GM23338 (cell line): ENCODE measurements around the gene DOK7. TPM values are rescaled to one million over a fixed set of nuclear protein-coding genes. Genes with fewer than 3 reads are reported as not detected.

ENCODE experiments used
- ATAC-seq: fragments of 200-7000 bp; cut with Tn5 transposase; 3 replicates; pipeline ENCODE4 v1.9.1; 2020
- DNase-seq: peaks from one replicate; pipeline ENCODE4 v3.0.0-alpha.2; 2015; ENCODE audit warnings: low spot score
- H2AFZ ChIP-seq: fragments of 200-600 bp; sonication (generic); 2 replicates; pipeline ENCODE4 v1.8.0; 2016; ENCODE audit warnings: antibody characterized with exemption, mild to moderate bottlenecking, moderate library complexity
- H3F3A ChIP-seq: fragments of 200-600 bp; sonication (generic); replicated peaks from 2 replicates; pipeline ENCODE4 v1.8.0; 2017; ENCODE audit warnings: antibody characterized with exemption, mixed run types, low read depth
- H3K27ac ChIP-seq: fragments of 200-600 bp; sonication (generic); 2 replicates; pipeline ENCODE4 v1.6.1; 2016; ENCODE audit warnings: low read depth
- H3K27me3 ChIP-seq: fragments of 200-600 bp; sonication (generic); 2 replicates; pipeline ENCODE4 v1.8.0; 2016; ENCODE audit warnings: mild to moderate bottlenecking, mixed run types, moderate library complexity; ENCODE audit not compliant: insufficient read depth
- H3K36me3 ChIP-seq: fragments of 200-600 bp; sonication (generic); 2 replicates; pipeline ENCODE4 v1.8.0; 2016; ENCODE audit warnings: mild to moderate bottlenecking; ENCODE audit not compliant: insufficient read depth
- H3K4me1 ChIP-seq: fragments of 200-600 bp; sonication (generic); 2 replicates; pipeline ENCODE4 v1.8.0; 2016; ENCODE audit warnings: mild to moderate bottlenecking, moderate library complexity; ENCODE audit not compliant: insufficient read depth
- H3K4me2 ChIP-seq: fragments of 200-600 bp; sonication (generic); 2 replicates; pipeline ENCODE4 v1.7.1; 2017; ENCODE audit warnings: mixed run types
- H3K4me3 ChIP-seq: fragments of 200-600 bp; sonication (generic); 2 replicates; pipeline ENCODE4 v1.6.1; 2016; ENCODE audit warnings: mixed run types
- H3K79me2 ChIP-seq: fragments of 200-600 bp; sonication (generic); replicated peaks from 2 replicates; pipeline ENCODE4 v1.8.0; 2017; ENCODE audit warnings: mild to moderate bottlenecking; ENCODE audit not compliant: insufficient read depth
- H3K9me2 ChIP-seq: fragments of 200-600 bp; sonication (generic); 2 replicates; pipeline ENCODE4 v1.8.0; 2017; ENCODE audit not compliant: insufficient read depth
- H4K20me1 ChIP-seq: fragments of 200-600 bp; sonication (generic); replicated peaks from 2 replicates; pipeline ENCODE4 v1.8.0; 2017; ENCODE audit warnings: mild to moderate bottlenecking; ENCODE audit not compliant: insufficient read depth
- H3K27ac Mint-ChIP-seq: 2 replicates; pipeline ENCODE4 v1.8.0; 2020; ENCODE audit warnings: inconsistent platforms, mild to moderate bottlenecking, moderate library complexity, mixed read lengths
- H3K27me3 Mint-ChIP-seq: 3 replicates; pipeline ENCODE4 v1.8.0; 2022; ENCODE audit warnings: low read depth, mild to moderate bottlenecking, moderate library complexity, mixed read lengths, inconsistent platforms; ENCODE audit not compliant: insufficient read depth, poor library complexity
- H3K36me3 Mint-ChIP-seq: 3 replicates; pipeline ENCODE4 v1.8.0; 2021; ENCODE audit warnings: low read depth, mild to moderate bottlenecking, inconsistent platforms, moderate library complexity, mixed read lengths
- H3K4me1 Mint-ChIP-seq: 3 replicates; pipeline ENCODE4 v1.8.0; 2020; ENCODE audit warnings: mild to moderate bottlenecking, inconsistent platforms, mixed read lengths
- H3K4me3 Mint-ChIP-seq: 3 replicates; pipeline ENCODE4 v1.8.0; 2021; ENCODE audit warnings: moderate library complexity, mild to moderate bottlenecking, inconsistent platforms, mixed read lengths
- H3K9me3 Mint-ChIP-seq: 3 replicates; pipeline ENCODE4 v1.8.0; 2020; ENCODE audit warnings: moderate library complexity, mild to moderate bottlenecking, inconsistent platforms, mixed read lengths
- CTCF ChIP-seq, 2 experiments: fragments of 200-600 bp in 1 of 2; sonication (generic) in 1 of 2; conservative IDR thresholded peaks; 2 replicates each; pipeline versions ENCODE4 v1.5.1 to v1.6.1; 2016 to 2017; ENCODE audit warnings: antibody characterized with exemption in 2 of 2, low read depth in 2 of 2, mild to moderate bottlenecking in 2 of 2, moderate library complexity in 1 of 2
- EZH2 ChIP-seq: fragments of 200-600 bp; sonication (generic); IDR thresholded peaks from one replicate; pipeline ENCODE4 v1.8.0; 2017; ENCODE audit warnings: antibody characterized with exemption, mild to moderate bottlenecking, low read depth; ENCODE audit not compliant: unreplicated experiment
- EZH2phosphoT487 ChIP-seq: fragments of 200-600 bp; sonication (generic); IDR thresholded peaks from one replicate; pipeline ENCODE4 v1.8.1; 2018; ENCODE audit warnings: antibody characterized with exemption; ENCODE audit not compliant: unreplicated experiment
- JUNB ChIP-seq: IDR thresholded peaks from one replicate; pipeline ENCODE4 v1.6.1; 2016; ENCODE audit warnings: antibody characterized with exemption; ENCODE audit not compliant: unreplicated experiment
- NANOG ChIP-seq: IDR thresholded peaks from 2 replicates; pipeline ENCODE4 v1.6.1; 2016; ENCODE audit warnings: antibody characterized with exemption, borderline replicate concordance
- POLR2AphosphoS5 ChIP-seq: IDR thresholded peaks from 2 replicates; pipeline ENCODE4 v1.6.1; 2016; ENCODE audit warnings: antibody characterized with exemption, low read depth
- REST ChIP-seq: IDR thresholded peaks from one replicate; pipeline ENCODE4 v1.6.1; 2018; ENCODE audit warnings: antibody characterized with exemption; ENCODE audit not compliant: unreplicated experiment
- STAT1 ChIP-seq: IDR thresholded peaks from one replicate; pipeline ENCODE4 v1.6.1; 2016; ENCODE audit warnings: antibody characterized with exemption; ENCODE audit not compliant: unreplicated experiment
- ZNF331 ChIP-seq: fragments of 250-450 bp; sonication (Bioruptor Pico); IDR thresholded peaks from 2 replicates; pipeline ENCODE4 v1.5.0; 2020; ENCODE audit warnings: low read depth, mild to moderate bottlenecking, moderate library complexity
- ZNF462 ChIP-seq: fragments of 250-450 bp; sonication (Bioruptor Pico); IDR thresholded peaks from 2 replicates; pipeline ENCODE4 v1.5.0; 2020; ENCODE audit warnings: mild to moderate bottlenecking, moderate library complexity
- polyA plus RNA-seq: library from polyadenylated mRNA; unstranded; fragments of >200 nt; fragmentation: Nextera tagmentation; extraction: Ambion mirVana; gene quantifications from 2 replicates; pipeline ENCODE4 v1.2.1, GENCODE V29; 2016
- total RNA-seq: library from RNA; depleted of rRNA; stranded (reverse); fragments of >200 nt; shearing (Covaris generic); gene quantifications from 2 replicates; pipeline ENCODE4 v1.2.3, GENCODE V29; 2014

Gene DOK7
- total and polyA plus RNA-seq, 2 experiments from 2014 or later: 0.34 to 0.52 TPM

GRCh38 chr4:3468154-3468553, 5.0 kb downstream of the DOK7 start (continued):
- TF ChIP-seq REST (no peak), EZH2 (no peak), POLR2AphosphoS5 (no peak), STAT1 (no peak)

- H3K4me3 Mint-ChIP-seq: no peak overlapping the region
- DNase-seq: no peak
- TF ChIP-seq EZH2 (no peak), NANOG (no peak), REST (no peak), ZNF331 (CRISPR knock-in tag) (no peak), CTCF (conservative IDR thresholded peaks at IDR 0.05; ENCODE audit: low read depth in 2 of 2) (no peak), JUNB (no peak), ZNF462 (CRISPR knock-in tag) (no peak), EZH2phosphoT487 (no peak)
These were observed 5.7 kb downstream of the DOK7 start for GRCh38 chr4:3468804-3469203.

More at GRCh38 chr4:3468804-3469203, 5.7 kb downstream of the DOK7 start:
- no peaks in the 10 kb centered on the region for H3K9me2 ChIP-seq
- no peaks in the 10 kb centered on the region for H3K36me3 Mint-ChIP-seq
- peaks cover 3% of the 10 kb centered on the region; the same call in 1 of the 3 replicates for H3K4me1 Mint-ChIP-seq
- H3K9me3 Mint-ChIP-seq: no peaks in the 10 kb centered on the region; the same call in 2 of the 3 replicates
- peaks cover 6% of the 10 kb centered on the region; the same call in 1 of the 2 replicates for H3K27me3 ChIP-seq
- H3K36me3 ChIP-seq: no peaks in the 10 kb centered on the region
- H4K20me1 ChIP-seq: no peaks in the 10 kb centered on the region
- no peak overlapping the region for H2AFZ ChIP-seq
- H3K4me2 ChIP-seq: no peak overlapping the region
- ATAC-seq: no peak
- peaks cover 36% of the 10 kb centered on the region for H3K27me3 Mint-ChIP-seq
- H3K27ac Mint-ChIP-seq: no peak overlapping the region
- no peaks in the 10 kb centered on the region for H3K4me1 ChIP-seq
- H3K79me2 ChIP-seq: no peaks in the 10 kb centered on the region
- H3F3A ChIP-seq: no peaks in the 10 kb centered on the region
- H3K4me3 ChIP-seq: no peak overlapping the region
- H3K27ac ChIP-seq: no peak overlapping the region
